Lower lobe of right lung (tissue), 2 donors: ENCODE results near the gene CGB8. TPM values are rescaled to one million over a fixed set of nuclear protein-coding genes. Genes with fewer than 3 reads are reported as not detected.
A peak's percentile ranks its signal among the peaks of the same experiment; 100 is the strongest.
"Not testable (repeated sequence)": the region's sequence is repeated elsewhere in the genome, so short reads cannot be mapped to it uniquely, and the experiment has no call there.

Experiments used
- ATAC-seq, 2 donors: fragments of 200-7000 bp; cut with Tn5 transposase; one replicate each; pipeline ENCODE4 v1.9.1; 2020 to 2022; ENCODE audit warnings: mild to moderate bottlenecking in 2 of 2, moderate library complexity in 2 of 2
- DNase-seq: peaks from one replicate; pipeline ENCODE4 v3.0.0-alpha.2; 2020
- H3K27ac ChIP-seq: fragments of 200-600 bp; one replicate; pipeline ENCODE4 v1.8.0; 2022
- H3K27me3 ChIP-seq: fragments of 200-600 bp; one replicate; pipeline ENCODE4 v1.8.0; 2022; ENCODE audit warnings: low read depth
- H3K36me3 ChIP-seq: fragments of 200-600 bp; one replicate; pipeline ENCODE4 v1.8.0; 2022; ENCODE audit warnings: mild to moderate bottlenecking
- H3K4me1 ChIP-seq: fragments of 200-600 bp; one replicate; pipeline ENCODE4 v1.8.0; 2022
- H3K4me3 ChIP-seq: fragments of 200-600 bp; one replicate; pipeline ENCODE4 v1.8.0; 2022; ENCODE audit warnings: mild to moderate bottlenecking
- H3K9me3 ChIP-seq: fragments of 200-600 bp; one replicate; pipeline ENCODE4 v1.8.0; 2022
- CTCF ChIP-seq: fragments of 200-600 bp; IDR thresholded peaks from one replicate; pipeline ENCODE4 v1.8.0; 2022; ENCODE audit warnings: antibody characterized with exemption, mild to moderate bottlenecking
- intact Hi-C: fragments of 100-400 bp; cut with DNase I; formaldehyde crosslinking; loops from one replicate; pipeline ENCODE4 v1.11.0; 2022
- total RNA-seq: library from RNA; stranded (reverse); fragmentation: NEBNext Ultra II Directional; extraction: Animal tissue kit (Norgen Biotek cat#: 25700); gene quantifications from one replicate; pipeline ENCODE4 v1.2.1, GENCODE V29; 2021
- donor health status: DM: no; HTN: yes; CAD: no; lungs with severe emphysema.

The CGB8 gene
- total RNA-seq, 1 donor from 2014 or later, result not detected

DNA sequence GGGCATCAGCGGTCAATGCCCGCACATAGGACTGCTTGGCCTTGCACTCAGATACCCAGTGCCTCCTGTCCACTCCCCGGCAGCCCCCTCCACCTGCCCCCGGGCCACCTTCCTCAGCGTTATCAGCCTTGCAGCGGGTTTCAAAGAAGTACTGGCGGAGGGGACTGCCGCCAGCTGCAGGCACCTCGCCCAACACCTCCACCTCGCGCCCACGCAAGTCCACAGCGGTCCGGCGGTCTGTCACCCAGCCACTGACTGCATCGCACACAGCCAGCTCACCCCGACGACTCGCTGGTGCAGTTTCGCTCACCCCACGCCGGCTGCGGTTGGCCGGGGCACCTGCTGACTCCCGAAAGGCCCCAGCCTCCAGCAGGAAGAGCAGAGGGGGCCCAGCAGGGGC is 12.5 kb upstream of the CGB8 start:
- intact Hi-C loops, result no loop called here
- Histone ChIP-seq H3K36me3 (no peaks in the 10 kb centered on the region), H3K4me3 (no peak overlapping the region), H3K9me3 (no peaks in the 10 kb centered on the region), H3K27ac (no peak overlapping the region), H3K27me3 (peaks cover 43% of the 10 kb centered on the region), H3K4me1 (peaks cover 16% of the 10 kb centered on the region)
- TF ChIP-seq CTCF, result no peak
- ATAC-seq, result no peak
- DNase-seq, result no peak

- ATAC-seq (no peak), DNase-seq (no peak)
- Histone ChIP-seq H3K9me3 (no peaks in the 10 kb centered on the region), H3K36me3 (no peaks in the 10 kb centered on the region), H3K4me1 (peaks cover 21% of the 10 kb centered on the region), H3K4me3 (no peak overlapping the region), H3K27ac (no peak overlapping the region), H3K27me3 (peaks cover 39% of the 10 kb centered on the region)
- intact Hi-C loops, result no loop called here
- TF ChIP-seq CTCF, result no peak
Observed at GRCh38 chr19:49061000-49061399, 12.1 kb upstream of the CGB8 start.

- H3K27me3 ChIP-seq, result peaks cover 28% of the 10 kb centered on the region
- intact Hi-C loops, result no loop called here
- H3K4me3 ChIP-seq, result no peak overlapping the region
- H3K9me3 ChIP-seq, result no peaks in the 10 kb centered on the region
- H3K4me1 ChIP-seq, result peaks cover 25% of the 10 kb centered on the region
- no peak overlapping the region for H3K27ac ChIP-seq
- ATAC-seq, result no peak
- no peaks in the 10 kb centered on the region for H3K36me3 ChIP-seq
- TF ChIP-seq CTCF, result no peak
- no peak for DNase-seq
Observed at GRCh38 chr19:49059053-49059452, 10.1 kb upstream of the CGB8 start.

DNA sequence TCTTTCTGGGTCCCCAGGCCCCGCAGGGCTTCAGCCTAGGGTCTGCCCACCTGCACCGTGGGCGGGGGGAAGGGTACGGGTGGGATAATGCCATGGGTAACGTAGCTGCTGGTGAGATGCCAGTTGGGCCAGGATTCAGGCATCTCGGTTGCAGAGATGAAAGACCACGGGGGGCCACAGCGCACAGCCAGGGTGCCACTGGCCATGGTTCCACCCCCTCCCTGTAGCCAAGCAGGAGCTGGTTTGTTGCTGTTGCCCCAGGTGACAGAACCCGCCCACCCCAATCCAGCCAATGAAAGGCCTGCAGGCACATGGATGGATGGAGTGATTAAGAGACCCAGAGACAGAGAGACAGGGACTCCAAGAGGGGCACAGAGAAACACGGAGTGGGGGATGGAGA is 9.7 kb upstream of the CGB8 start:
- peaks cover 28% of the 10 kb centered on the region for H3K27me3 ChIP-seq
- no peak overlapping the region for H3K27ac ChIP-seq
- peaks cover 25% of the 10 kb centered on the region for H3K4me1 ChIP-seq
- H3K36me3 ChIP-seq, result no peaks in the 10 kb centered on the region
- no peaks in the 10 kb centered on the region for H3K9me3 ChIP-seq
- intact Hi-C loops, result no loop called here
- DNase-seq, result no peak
- no peak for ATAC-seq
- H3K4me3 ChIP-seq, result no peak overlapping the region
- no peak for TF ChIP-seq CTCF

- Histone ChIP-seq H3K4me3 (peak within 1 kb of the TSS; percentile 71), H3K27me3 (peaks cover 28% of the 10 kb centered on the region), H3K27ac (no peak within 1 kb of the TSS), H3K4me1 (peaks cover 25% of the 10 kb centered on the region), H3K9me3 (no peaks in the 10 kb centered on the region), H3K36me3 (no peaks in the 10 kb centered on the region)
- intact Hi-C loops, result no loop called here
- TF ChIP-seq CTCF, result no peak
- ATAC-seq (peak; percentile 81 to 86), DNase-seq (peak; percentile 84)
Observed at GRCh38 chr19:49057636-49058234, 8.8 kb upstream of the CGB8 start, which contains the start of gene CGB7. TSS of gene CGB7 (minus strand) at chr19:49057749. CDS start at chr19:49055375, 2,374 bp downstream.

- Histone ChIP-seq H3K27me3 (peaks cover 25% of the 10 kb centered on the region), H3K4me3 (peak overlapping the region; percentile 71), H3K4me1 (peaks cover 25% of the 10 kb centered on the region)
- H3K9me3 ChIP-seq, DNase-seq, H3K36me3 ChIP-seq, intact Hi-C loops, H3K27ac ChIP-seq: not testable (repeated sequence)
- ATAC-seq, result peak; percentile 25 to 53
Observed at GRCh38 chr19:49056902-49057596, 8.1 kb upstream of the CGB8 start.
